GM21381 (cell line): Measurements from ENCODE around the gene KRTAP16-1.
"Not testable (repeated sequence)": the region's sequence is repeated elsewhere in the genome, so short reads cannot be mapped to it uniquely, and the experiment has no call there.

Source experiments
- ATAC-seq: cut with Tn5 transposase; IDR thresholded peaks from one replicate; pipeline ENCODE4 v1.9.1; 2021; ENCODE audit warnings: mild to moderate bottlenecking, moderate library complexity; ENCODE audit not compliant: unreplicated experiment

Gene KRTAP16-1

GRCh38 chr17:41302981-41303380 is 6.1 kb downstream of the KRTAP16-1 start:
- no peak for ATAC-seq

- ATAC-seq: no peak
These were observed 6.9 kb downstream of the KRTAP16-1 start, which contains the start of gene KRTAP29-1 for GRCh38 chr17:41301916-41302901. KRTAP29-1 (minus strand) TSS chr17:41302851; CDS start chr17:41302851, 0 bp downstream.

GRCh38 chr17:41301204-41301790 is 7.8 kb downstream of the KRTAP16-1 start:
- no peak for ATAC-seq

GRCh38 chr17:41298458-41299135 is 10.5 kb downstream of the KRTAP16-1 start:
- no peak for ATAC-seq

GRCh38 chr17:41296846-41297245 is 12.3 kb downstream of the KRTAP16-1 start:
- ATAC-seq: no peak

GRCh38 chr17:41294016-41294415 is 15.1 kb downstream of the KRTAP16-1 start:
- no peak for ATAC-seq

GRCh38 chr17:41287050-41287449 is 22.1 kb downstream of the KRTAP16-1 start:
- no peak for ATAC-seq

- ATAC-seq: no peak
These were observed 24.6 kb downstream of the KRTAP16-1 start for GRCh38 chr17:41284546-41284945.

- no peak for ATAC-seq
These were observed 25.1 kb downstream of the KRTAP16-1 start for GRCh38 chr17:41284043-41284442.

- ATAC-seq: no peak
These were observed 30.7 kb downstream of the KRTAP16-1 start for GRCh38 chr17:41278176-41278955.

GRCh38 chr17:41275648-41276190 is 33.4 kb downstream of the KRTAP16-1 start, which contains the start of gene KRTAP9-7:
KRTAP9-7 (plus strand) TSS chr17:41275698; CDS start chr17:41275698, 0 bp downstream.
- ATAC-seq: not testable (repeated sequence)

GRCh38 chr17:41271858-41272257 is 37.3 kb downstream of the KRTAP16-1 start:
- no peak for ATAC-seq

GRCh38 chr17:41271323-41271722 is 37.8 kb downstream of the KRTAP16-1 start:
- not testable (repeated sequence) for ATAC-seq

- no peak for ATAC-seq
These were observed 41.4 kb downstream of the KRTAP16-1 start for GRCh38 chr17:41267711-41268110.

- no peak for ATAC-seq
These were observed 44.0 kb downstream of the KRTAP16-1 start, which contains the start of gene KRTAP9-6 for GRCh38 chr17:41265078-41265477. KRTAP9-6 (plus strand) TSS chr17:41265378; CDS start chr17:41265378, 0 bp downstream.

- ATAC-seq: no peak
These were observed 44.5 kb downstream of the KRTAP16-1 start for GRCh38 chr17:41264599-41264998.

GRCh38 chr17:41263212-41263611 is 45.9 kb downstream of the KRTAP16-1 start:
- ATAC-seq: no peak

GRCh38 chr17:41258406-41258805 is 50.7 kb downstream of the KRTAP16-1 start:
- ATAC-seq: no peak
